Heart left ventricle (tissue), 16 donors: ENCODE results near the gene ABHD17A. TPM values are rescaled to one million over a fixed set of nuclear protein-coding genes. Genes with fewer than 3 reads are reported as not detected.
A peak's percentile ranks its signal among the peaks of the same experiment; 100 is the strongest.

Experiments used
- ATAC-seq, 4 donors: fragments of 200-7000 bp; cut with Tn5 transposase; one replicate each; pipeline ENCODE4 v1.9.1; 2020 to 2022; ENCODE audit warnings: moderate library complexity in 4 of 4, mild to moderate bottlenecking in 3 of 4, moderate number of reproducible peaks in 1 of 4
- DNase-seq, 5 donors: peaks; one replicate each; pipeline ENCODE4 v3.0.0-alpha.2; 2020
- H3K27ac ChIP-seq, 12 donors: fragments of 200-600 bp; sonication (generic) in 4 of 12; one replicate each; pipeline versions ENCODE4 v1.5.0 to v1.8.0; 2016 to 2022; ENCODE audit warnings: mild to moderate bottlenecking in 2 of 12
- H3K27me3 ChIP-seq, 9 donors: fragments of 200-600 bp; sonication (generic) in 2 of 9; one replicate each; pipeline versions ENCODE4 v1.5.1 to v1.8.0; 2016 to 2022; ENCODE audit warnings: mild to moderate bottlenecking in 3 of 9
- H3K36me3 ChIP-seq, 9 donors: fragments of 200-600 bp; sonication (generic) in 2 of 9; one replicate each; pipeline versions ENCODE4 v1.5.0 to v1.8.0; 2018 to 2022; ENCODE audit warnings: mild to moderate bottlenecking in 2 of 9
- H3K4me1 ChIP-seq, 12 donors: fragments of 200-600 bp; sonication (generic) in 4 of 12; one replicate each; pipeline versions ENCODE4 v1.5.0 to v1.8.0; 2016 to 2022; ENCODE audit warnings: mild to moderate bottlenecking in 3 of 12
- H3K4me3 ChIP-seq, 12 donors: fragments of 200-600 bp; sonication (generic) in 4 of 12; one replicate each; pipeline versions ENCODE4 v1.5.0 to v1.8.0; 2017 to 2022; ENCODE audit warnings: mild to moderate bottlenecking in 9 of 12, moderate library complexity in 4 of 12
- H3K9me3 ChIP-seq, 12 donors: fragments of 200-600 bp; sonication (generic) in 4 of 12; one replicate each; pipeline versions ENCODE4 v1.5.0 to v1.8.0; 2016 to 2022; ENCODE audit warnings: mild to moderate bottlenecking in 1 of 12
- POLR2A ChIP-seq, 2 donors: fragments of 450-650 bp; IDR thresholded peaks; one replicate each; pipeline ENCODE4 v1.6.1; 2017; ENCODE audit warnings: antibody characterized with exemption in 2 of 2, mild to moderate bottlenecking in 2 of 2, moderate library complexity in 2 of 2
- WGBS, 4 donors: extraction: QIAGEN DNeasy Blood & Tissue Kit in 2 of 4; methylation state at CpG; one replicate each; pipeline versions ENCODE4 v1.1.5 to v1.1.7; 2013 to 2018; 5-methylcytosine and 5-hydroxymethylcytosine counted together
- intact Hi-C, 10 donors: fragments of 100-400 bp; cut with DNase I; formaldehyde crosslinking; loops; one replicate each; pipeline versions ENCODE4 v1.11.1 to v1.14.2; 2022
- polyA plus RNA-seq, 2 donors: library from polyadenylated mRNA; stranded (reverse); fragments of 200-250 nt; gene quantifications; one replicate each; pipeline ENCODE4 v1.2.3, GENCODE V29; 2013
- total RNA-seq, 9 donors: library from RNA; depleted of rRNA in 2 of 9; stranded (reverse); fragments of >200 nt in 2 of 9; fragmentation: NEBNext Ultra II Directional in 3 of 9; extraction: Animal tissue kit (Norgen Biotek cat#: 25700) in 3 of 9; gene quantifications; one replicate each; pipeline versions ENCODE4 v1.1.0 to v1.2.4, GENCODE V29; 2016 to 2023
- TF ChIP-seq, protein P1 (sequence below), 12 donors: fragments of 200-600 bp; sonication (generic) in 4 of 12; IDR thresholded peaks; one replicate each; pipeline versions ENCODE4 v1.5.0 to v1.8.0; 2018 to 2022; ENCODE audit warnings: antibody characterized with exemption in 12 of 12, mild to moderate bottlenecking in 5 of 12
- donor health status: ischemic (EF 13 %, LVEDD 7.1; RV severe dilation, severe dysfunction).
- donor health status: healthy with polysubstance abuse.
- donor health status: DM: no; HTN: yes; CAD: no.
- donor health status: DM: no; HTN: no; CAD: no.
- donor health status: ischemic (EF 25% LVEDD 6.9; RV normal size, moderate dysfunction).
- donor health status: ischemic (EF 25% LVEDD 5.7; RV mildly dilated, moderate dysfunction).
- donor health status: healthy.
- donor health status: DM: yes; HTN: yes; CAD: no.
- donor health status: ischemic (EF 35%, LVEDD 5.7; RV mildly dilated, moderate dysfunction).
- donor health status: nonischemic (EF 11% LVEDD 7.7; RV severe dilation, severe dysfunction).
- donor health status: DM: yes; HTN: yes; CAD: no.
- donor health status: PGD.
- donor health status: ischemic (EF 29% LVEDD 5.4; RV normal size, mild dysfunction).
- donor health status: nonischemic (EF 23%, LVEDD 6.1; RV moderate dilation, normal function).

ABHD17A gene
- total and polyA plus RNA-seq, 11 donors, result 48.5 to 121 (median 59.2) TPM

- TF ChIP-seq POLR2A (IDR thresholded peaks at IDR 0.05), result no peak
- TF ChIP-seq, protein P1, sequence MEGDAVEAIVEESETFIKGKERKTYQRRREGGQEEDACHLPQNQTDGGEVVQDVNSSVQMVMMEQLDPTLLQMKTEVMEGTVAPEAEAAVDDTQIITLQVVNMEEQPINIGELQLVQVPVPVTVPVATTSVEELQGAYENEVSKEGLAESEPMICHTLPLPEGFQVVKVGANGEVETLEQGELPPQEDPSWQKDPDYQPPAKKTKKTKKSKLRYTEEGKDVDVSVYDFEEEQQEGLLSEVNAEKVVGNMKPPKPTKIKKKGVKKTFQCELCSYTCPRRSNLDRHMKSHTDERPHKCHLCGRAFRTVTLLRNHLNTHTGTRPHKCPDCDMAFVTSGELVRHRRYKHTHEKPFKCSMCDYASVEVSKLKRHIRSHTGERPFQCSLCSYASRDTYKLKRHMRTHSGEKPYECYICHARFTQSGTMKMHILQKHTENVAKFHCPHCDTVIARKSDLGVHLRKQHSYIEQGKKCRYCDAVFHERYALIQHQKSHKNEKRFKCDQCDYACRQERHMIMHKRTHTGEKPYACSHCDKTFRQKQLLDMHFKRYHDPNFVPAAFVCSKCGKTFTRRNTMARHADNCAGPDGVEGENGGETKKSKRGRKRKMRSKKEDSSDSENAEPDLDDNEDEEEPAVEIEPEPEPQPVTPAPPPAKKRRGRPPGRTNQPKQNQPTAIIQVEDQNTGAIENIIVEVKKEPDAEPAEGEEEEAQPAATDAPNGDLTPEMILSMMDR (IDR thresholded peaks at IDR 0.05), result no peak
- H3K36me3 ChIP-seq, result peaks cover 0 to 57% (median 29%) of the 10 kb centered on the region in 9 donors
These were observed 29.6 kb upstream of the ABHD17A start for GRCh38 chr19:1914826-1915341.

DNA sequence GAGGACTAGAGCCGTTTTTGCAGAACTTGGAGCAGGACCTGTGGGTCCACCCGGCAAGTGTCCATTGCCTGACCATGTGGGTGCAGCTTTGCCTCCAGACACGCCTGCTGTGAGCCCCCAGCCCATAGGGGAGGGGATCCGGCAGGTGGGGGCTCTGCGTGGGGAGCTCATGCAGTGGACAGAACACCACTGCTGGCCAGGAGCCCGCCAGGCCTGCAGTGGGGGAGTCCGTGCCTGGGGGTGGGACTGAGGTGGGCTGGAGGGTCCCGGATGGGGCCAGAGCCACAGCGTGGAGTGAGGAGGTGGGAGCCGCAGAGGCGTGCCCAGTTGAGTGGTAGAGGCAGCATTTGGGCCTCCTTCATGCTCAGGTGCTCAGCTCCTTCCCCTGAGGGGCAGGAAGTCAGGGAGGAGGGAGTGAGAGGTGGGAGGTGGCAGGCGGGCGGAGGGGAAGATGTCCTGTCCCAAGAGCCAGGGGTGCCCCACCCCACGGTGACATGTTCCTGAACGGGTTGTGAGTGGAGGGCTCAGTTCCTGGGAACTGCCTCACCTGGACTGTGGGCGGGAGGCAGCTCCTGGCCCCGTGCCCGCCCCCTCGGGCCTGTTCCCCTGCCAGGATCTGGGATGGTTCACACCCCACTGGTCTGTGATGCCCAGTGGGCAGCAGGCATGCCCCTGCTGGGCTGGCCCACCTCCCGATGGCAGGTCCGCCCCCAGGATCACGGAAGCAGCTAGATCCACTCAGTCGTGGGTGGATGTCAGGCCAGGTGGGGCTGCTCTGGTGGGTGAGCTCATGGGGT, 28.7 kb upstream of the ABHD17A start:
- TF ChIP-seq POLR2A (IDR thresholded peaks at IDR 0.05), result no peak
- TF ChIP-seq, protein P1 (IDR thresholded peaks at IDR 0.05), result no peak
- H3K27ac ChIP-seq, result no peak overlapping the region
- DNase-seq, result no peak

More at GRCh38 chr19:1914826-1915341, 29.6 kb upstream of the ABHD17A start:
- ATAC-seq (no peak), DNase-seq (no peak)
- H3K4me1 ChIP-seq, result peaks cover 0 to 9% (median 0%) of the 10 kb centered on the region in 12 donors
- H3K9me3 ChIP-seq, result no peaks in the 10 kb centered on the region
- H3K27ac ChIP-seq, result no peak overlapping the region
- intact Hi-C loops, result no loop called here
- 93 to 96% (median 95%) methylated on average over 8 to 23 of the region's 23 CpGs for WGBS, 4 donors
- H3K4me3 ChIP-seq, result no peak overlapping the region
- H3K27me3 ChIP-seq, result no peaks in the 10 kb centered on the region

GRCh38 chr19:1912760-1913505, 27.6 kb upstream of the ABHD17A start:
- no peak for ATAC-seq
- H3K4me3 ChIP-seq, result no peak overlapping the region
- H3K36me3 ChIP-seq, result peaks cover 0 to 45% (median 10%) of the 10 kb centered on the region in 9 donors
- 98% methylated on average over 64 to 77 of the region's 77 CpGs for WGBS, 4 donors
- intact Hi-C loops, result no loop called here
- DNase-seq, result no peak
- H3K27me3 ChIP-seq, result no peaks in the 10 kb centered on the region
- H3K27ac ChIP-seq, result no peak overlapping the region
- H3K9me3 ChIP-seq, result no peaks in the 10 kb centered on the region
- TF ChIP-seq POLR2A (IDR thresholded peaks at IDR 0.05), result no peak
- TF ChIP-seq, protein P1 (IDR thresholded peaks at IDR 0.05), result no peak
- H3K4me1 ChIP-seq, result peaks cover 0 to 28% (median 0%) of the 10 kb centered on the region in 12 donors

More for the DNA sequence above, 28.7 kb upstream of the ABHD17A start:
- intact Hi-C loops, result no loop called here
- H3K27me3 ChIP-seq, result no peaks in the 10 kb centered on the region
- peaks cover 0 to 50% (median 20%) of the 10 kb centered on the region in 9 donors for H3K36me3 ChIP-seq
- peak in 1 of 4 donors; percentile 6 for ATAC-seq
- WGBS, 4 donors, result 88 to 99% (median 90%) methylated on average over 15 to 23 of the region's 23 CpGs
- peaks cover 0 to 18% (median 0%) of the 10 kb centered on the region in 12 donors for H3K4me1 ChIP-seq
- no peaks in the 10 kb centered on the region for H3K9me3 ChIP-seq
- H3K4me3 ChIP-seq, result no peak overlapping the region

- peaks cover 0 to 34% (median 0%) of the 10 kb centered on the region in 12 donors for H3K4me1 ChIP-seq
- H3K27ac ChIP-seq, result peak overlapping the region in 1 of 12 donors; percentile 42
- ATAC-seq (no peak), DNase-seq (no peak)
- no peak overlapping the region for H3K4me3 ChIP-seq
- intact Hi-C loops, result no loop called here
- 92 to 97% (median 93%) methylated on average over 13 to 37 of the region's 37 CpGs for WGBS, 4 donors
- no peaks in the 10 kb centered on the region for H3K27me3 ChIP-seq
- peaks cover 0 to 46% (median 9%) of the 10 kb centered on the region in 9 donors for H3K36me3 ChIP-seq
- no peak for TF ChIP-seq POLR2A (IDR thresholded peaks at IDR 0.05)
- TF ChIP-seq, protein P1 (IDR thresholded peaks at IDR 0.05), result no peak
- no peaks in the 10 kb centered on the region for H3K9me3 ChIP-seq
These were observed 26.7 kb upstream of the ABHD17A start for GRCh38 chr19:1911995-1912394.
